ENCODE data around the gene GPR15LG.

GPR15LG gene

GRCh38 chr10:84217746-84218145 is 44.1 kb downstream of the GPR15LG start:
- no peak for DNase-seq

- DNase-seq, result no peak
Measured at GRCh38 chr10:84221916-84222315, 48.3 kb downstream of the GPR15LG start.

- DNase-seq, result no peak
Measured at GRCh38 chr10:84224411-84225028, 50.9 kb downstream of the GPR15LG start.

- DNase-seq, result no peak
Measured at GRCh38 chr10:84225427-84226173, 52.0 kb downstream of the GPR15LG start, which contains the start of gene LRIT2. Gene LRIT2 (minus strand): TSS chr10:84225544. CDS start chr10:84225520, 24 bp downstream.

GRCh38 chr10:84226616-84227015 is 53.0 kb downstream of the GPR15LG start:
- no peak for DNase-seq

GRCh38 chr10:84227810-84228209 is 54.2 kb downstream of the GPR15LG start:
- no peak for DNase-seq

GRCh38 chr10:84230359-84230758 is 56.8 kb downstream of the GPR15LG start:
- no peak for DNase-seq

GRCh38 chr10:84232376-84232775 is 58.8 kb downstream of the GPR15LG start:
- DNase-seq, result no peak

- no peak for DNase-seq
Measured at GRCh38 chr10:84233940-84234339, 60.3 kb downstream of the GPR15LG start.

- no peak for DNase-seq
Measured at GRCh38 chr10:84234479-84234878, 60.9 kb downstream of the GPR15LG start.

All from DMS53 (cell line).